ENCODE results near the gene STX4. TPM values are rescaled to one million over a fixed set of nuclear protein-coding genes. Genes with fewer than 3 reads are reported as not detected.

The STX4 gene
- polyA plus RNA-seq, 1 donor (not counting 4 experiments of a cell fraction or from before 2014, with no cell fraction given), result 43.6 TPM

DNA sequence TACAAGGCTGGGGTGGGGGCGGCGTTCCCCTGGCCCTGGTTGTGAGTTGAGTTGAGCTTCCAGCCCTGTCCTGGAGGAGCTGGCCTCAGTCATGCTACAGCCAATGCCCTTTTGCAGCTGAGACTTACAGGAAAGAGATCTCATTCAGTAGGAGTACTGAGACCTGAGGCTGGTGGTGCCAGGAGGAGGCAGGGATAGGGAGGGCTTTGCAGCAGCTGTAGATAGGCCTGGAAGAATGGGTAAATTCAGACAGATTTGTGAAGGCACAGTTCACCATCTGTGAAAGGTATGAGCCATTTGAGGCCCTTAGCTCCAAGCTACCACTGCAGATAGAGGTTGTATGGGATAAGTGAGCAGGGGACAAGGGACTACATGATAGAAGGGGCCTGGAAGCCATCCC is 5.6 kb downstream of the STX4 start:
- no peak for FAIRE-seq
- dilution Hi-C loops (cut with MboI; ENCODE audit: extremely low pct_ligation_motif_present, low sequenced_read_pairs), result no loop called here
- peaks cover 27 to 37% of the 10 kb centered on the region in 2 experiments for H3K36me3 ChIP-seq (ENCODE audit: control insufficient read depth in 2 of 2, extremely low read depth in 1 of 2, insufficient read depth in 2 of 2, low read length in 2 of 2)

GRCh38 chr16:31042866-31043265 is 9.5 kb downstream of the STX4 start:
- H3K4me2 ChIP-seq (ENCODE audit: control insufficient read depth, extremely low read depth, insufficient read depth, low read depth, low read length), result no peak overlapping the region
- H3K27me3 ChIP-seq (ENCODE audit: control insufficient read depth, extremely low read depth, insufficient read depth, low read length), result no peaks in the 10 kb centered on the region
- no peaks in the 10 kb centered on the region for H3K79me2 ChIP-seq (ENCODE audit: control insufficient read depth, insufficient read depth, low read length)
- no peaks in the 10 kb centered on the region for H3K4me1 ChIP-seq (ENCODE audit: control insufficient read depth, extremely low read depth, insufficient read depth, low read length)
- H3K4me3 ChIP-seq (ENCODE audit: control insufficient read depth in 2 of 3, extremely low read depth in 1 of 3, insufficient read depth in 2 of 3, low read depth in 1 of 3, low read length in 3 of 3), result no peak overlapping the region
- no peak overlapping the region for H3K9ac ChIP-seq (ENCODE audit: control insufficient read depth, extremely low read depth, insufficient read depth, low read length)
- no peak for TF ChIP-seq CTCF (optimal IDR thresholded peaks at IDR 0.05 in 1 of 3, IDR thresholded peaks at IDR 0.05 in 1 of 3, conservative IDR thresholded peaks at IDR 0.05 in 1 of 3; ENCODE audit: extremely low read depth in 1 of 3, insufficient read depth in 2 of 3, low read length in 3 of 3)
- H3K9me3 ChIP-seq (ENCODE audit: control insufficient read depth, low read depth, low read length), result no peaks in the 10 kb centered on the region
- no peaks in the 10 kb centered on the region for H4K20me1 ChIP-seq (ENCODE audit: control insufficient read depth, extremely low read depth, insufficient read depth, low read length)
- dilution Hi-C loops (cut with MboI; ENCODE audit: extremely low pct_ligation_motif_present, low sequenced_read_pairs), result no loop called here
- peaks cover 21 to 25% of the 10 kb centered on the region in 2 experiments for H3K36me3 ChIP-seq (ENCODE audit: control insufficient read depth in 2 of 2, extremely low read depth in 1 of 2, insufficient read depth in 2 of 2, low read length in 2 of 2)
- H2AFZ ChIP-seq (ENCODE audit: control insufficient read depth, low read length), result no peak overlapping the region
- H3K9me1 ChIP-seq (ENCODE audit: control insufficient read depth, extremely low read depth, insufficient read depth, low read length), result no peaks in the 10 kb centered on the region
- no peak for FAIRE-seq
- DNase-seq (ENCODE audit: low read depth, low spot score), result no peak
- H3K27ac ChIP-seq (ENCODE audit: control insufficient read depth, insufficient read depth, low read length), result no peak overlapping the region

More for the DNA sequence above, 5.6 kb downstream of the STX4 start:
- peaks cover 4% of the 10 kb centered on the region for H3K4me1 ChIP-seq (ENCODE audit: control insufficient read depth, extremely low read depth, insufficient read depth, low read length)
- H3K9me3 ChIP-seq (ENCODE audit: control insufficient read depth, low read depth, low read length), result no peaks in the 10 kb centered on the region
- H3K27me3 ChIP-seq (ENCODE audit: control insufficient read depth, extremely low read depth, insufficient read depth, low read length), result no peaks in the 10 kb centered on the region
- no peaks in the 10 kb centered on the region for H3K9me1 ChIP-seq (ENCODE audit: control insufficient read depth, extremely low read depth, insufficient read depth, low read length)
- DNase-seq (ENCODE audit: low read depth, low spot score), result no peak
- H3K4me2 ChIP-seq (ENCODE audit: control insufficient read depth, extremely low read depth, insufficient read depth, low read depth, low read length), result no peak overlapping the region
- no peak overlapping the region for H3K9ac ChIP-seq (ENCODE audit: control insufficient read depth, extremely low read depth, insufficient read depth, low read length)
- H3K79me2 ChIP-seq (ENCODE audit: control insufficient read depth, insufficient read depth, low read length), result peaks cover 9% of the 10 kb centered on the region
- TF ChIP-seq EZH2 (IDR thresholded peaks at IDR 0.05; ENCODE audit: low read length), result no peak
- TF ChIP-seq CTCF (optimal IDR thresholded peaks at IDR 0.05 in 1 of 3, IDR thresholded peaks at IDR 0.05 in 1 of 3, conservative IDR thresholded peaks at IDR 0.05 in 1 of 3; ENCODE audit: extremely low read depth in 1 of 3, insufficient read depth in 2 of 3, low read length in 3 of 3), result no peak
- H3K4me3 ChIP-seq (ENCODE audit: control insufficient read depth in 2 of 3, extremely low read depth in 1 of 3, insufficient read depth in 2 of 3, low read depth in 1 of 3, low read length in 3 of 3), result no peak overlapping the region
- H3K27ac ChIP-seq (ENCODE audit: control insufficient read depth, insufficient read depth, low read length), result no peak overlapping the region
- no peak overlapping the region for H2AFZ ChIP-seq (ENCODE audit: control insufficient read depth, low read length)
- peaks cover 2% of the 10 kb centered on the region for H4K20me1 ChIP-seq (ENCODE audit: control insufficient read depth, extremely low read depth, insufficient read depth, low read length)
